Measurements from ENCODE around the gene GRPEL1.

- TF ChIP-seq CTCF (conservative IDR thresholded peaks at IDR 0.05; ENCODE audit: low read depth in 2 of 2) (no peak), REST (IDR thresholded peaks at IDR 0.05; ENCODE audit: unreplicated experiment) (no peak), EZH2phosphoT487 (IDR thresholded peaks at IDR 0.05; ENCODE audit: unreplicated experiment) (no peak), CREB1 (CRISPR knock-in tag; IDR thresholded peaks at IDR 0.05; ENCODE audit: low read depth) (no peak), POLR2AphosphoS5 (IDR thresholded peaks at IDR 0.05; ENCODE audit: low read depth) (no peak), EZH2 (IDR thresholded peaks at IDR 0.05; ENCODE audit: low read depth, unreplicated experiment) (no peak), ETS1 (IDR thresholded peaks at IDR 0.05) (no peak), ZNF114 (CRISPR knock-in tag; IDR thresholded peaks at IDR 0.05) (no peak), NANOG (IDR thresholded peaks at IDR 0.05; ENCODE audit: borderline replicate concordance) (no peak), ZNF331 (CRISPR knock-in tag; IDR thresholded peaks at IDR 0.05; ENCODE audit: low read depth) (no peak), JUNB (IDR thresholded peaks at IDR 0.05; ENCODE audit: unreplicated experiment) (no peak)
These were observed 21.6 kb downstream of the GRPEL1 start for GRCh38 chr4:7045961-7046921.
